Endodermal cell (in vitro differentiated cells): ENCODE data around the gene ICAM4. TPM values are rescaled to one million over a fixed set of nuclear protein-coding genes. Genes with fewer than 3 reads are reported as not detected.

Experiments used
- DNase-seq: peaks from one replicate; pipeline ENCODE4 v3.0.0-alpha.2; 2017
- H3K27ac ChIP-seq: 2 replicates; pipeline ENCODE4 v1.5.1; 2013; ENCODE audit warnings: mild to moderate bottlenecking, low read depth, low read length, moderate library complexity
- H3K27me3 ChIP-seq: 2 replicates; pipeline ENCODE4 v1.6.1; 2013; ENCODE audit warnings: mild to moderate bottlenecking, low read length, moderate library complexity; ENCODE audit not compliant: insufficient read depth, control insufficient read depth, poor library complexity, severe bottlenecking
- H3K36me3 ChIP-seq: 2 replicates; pipeline ENCODE4 v1.7.0; 2013; ENCODE audit warnings: mild to moderate bottlenecking, low read length, moderate library complexity; ENCODE audit not compliant: control insufficient read depth, insufficient read depth
- H3K4me1 ChIP-seq: one replicate; pipeline ENCODE4 v1.7.0; 2013; ENCODE audit warnings: low read length; ENCODE audit not compliant: control insufficient read depth, insufficient read depth
- H3K4me3 ChIP-seq: 2 replicates; pipeline ENCODE4 v1.5.1; 2013; ENCODE audit warnings: mild to moderate bottlenecking, low read length, moderate library complexity
- H3K9ac ChIP-seq: 2 replicates; pipeline ENCODE4 v1.6.1; 2013; ENCODE audit warnings: mild to moderate bottlenecking, low read length, moderate library complexity; ENCODE audit not compliant: poor library complexity, severe bottlenecking; ENCODE audit errors: extremely low read depth
- H3K9me3 ChIP-seq: 2 replicates; pipeline ENCODE4 v1.6.1; 2013; ENCODE audit warnings: mild to moderate bottlenecking, low read length, moderate library complexity; ENCODE audit not compliant: control insufficient read depth
- H3K27ac Mint-ChIP-seq: 2 replicates; pipeline ENCODE4 v1.8.0; 2020; ENCODE audit warnings: mixed read lengths
- H3K27me3 Mint-ChIP-seq: 2 replicates; pipeline ENCODE4 v1.8.0; 2021; ENCODE audit warnings: mild to moderate bottlenecking, mixed read lengths; ENCODE audit not compliant: insufficient read depth
- H3K36me3 Mint-ChIP-seq: 2 replicates; pipeline ENCODE4 v1.8.0; 2020; ENCODE audit warnings: low read depth, mixed read lengths
- H3K4me1 Mint-ChIP-seq: 2 replicates; pipeline ENCODE4 v1.8.0; 2020; ENCODE audit warnings: mixed read lengths
- H3K4me3 Mint-ChIP-seq: 2 replicates; pipeline ENCODE4 v1.8.0; 2020; ENCODE audit warnings: mild to moderate bottlenecking, moderate library complexity, mixed read lengths
- H3K9me3 Mint-ChIP-seq: 2 replicates; pipeline ENCODE4 v1.8.0; 2020; ENCODE audit warnings: mild to moderate bottlenecking, mixed read lengths
- CTCF ChIP-seq: fragments of 200-600 bp; sonication (generic); conservative IDR thresholded peaks from 2 replicates; pipeline ENCODE4 v1.5.0; 2021; ENCODE audit warnings: antibody characterized with exemption, mild to moderate bottlenecking
- WGBS, 2 experiments: methylation state at CpG; one replicate each; pipeline versions ENCODE4 v1.1.5 to v1.1.7; 2013; ENCODE audit warnings: missing lambda C conversion rate in 2 of 2, mixed read lengths in 1 of 2; ENCODE audit not compliant: insufficient coverage in 1 of 2, insufficient read length in 1 of 2; 5-methylcytosine and 5-hydroxymethylcytosine counted together
- total RNA-seq, 2 donors: library from RNA; stranded (reverse); fragmentation: NEBNext Ultra II Directional in 1 of 2; extraction: Animal tissue kit (Norgen Biotek cat#: 25700) in 1 of 2; gene quantifications; 2 replicates in 1 of 2; 3 replicates in 1 of 2; pipeline ENCODE4 v1.2.1, GENCODE V29; 2021

ICAM4 gene
- total RNA-seq, 2 donors from 2014 or later = 0.44 TPM; not detected in 1

GRCh38 chr19:10328558-10329429, 42.0 kb downstream of the ICAM4 start:
- Histone ChIP-seq H3K27me3 (no peaks in the 10 kb centered on the region), H3K9ac (no peak overlapping the region), H3K36me3 (peaks cover 38% of the 10 kb centered on the region), H3K27ac (no peak overlapping the region), H3K9me3 (no peaks in the 10 kb centered on the region), H3K4me1 (peaks cover 3% of the 10 kb centered on the region), H3K4me3 (no peak overlapping the region)
- TF ChIP-seq CTCF = no peak
- Mint-ChIP-seq H3K27me3 (no peaks in the 10 kb centered on the region), H3K36me3 (peaks cover 43% of the 10 kb centered on the region), H3K4me1 (peaks cover 7% of the 10 kb centered on the region), H3K9me3 (no peaks in the 10 kb centered on the region), H3K27ac (no peak overlapping the region), H3K4me3 (no peak overlapping the region)
- DNase-seq = no peak
- WGBS, 2 experiments = 94 to 96% methylated on average over 25 to 41 of the region's 41 CpGs

DNA sequence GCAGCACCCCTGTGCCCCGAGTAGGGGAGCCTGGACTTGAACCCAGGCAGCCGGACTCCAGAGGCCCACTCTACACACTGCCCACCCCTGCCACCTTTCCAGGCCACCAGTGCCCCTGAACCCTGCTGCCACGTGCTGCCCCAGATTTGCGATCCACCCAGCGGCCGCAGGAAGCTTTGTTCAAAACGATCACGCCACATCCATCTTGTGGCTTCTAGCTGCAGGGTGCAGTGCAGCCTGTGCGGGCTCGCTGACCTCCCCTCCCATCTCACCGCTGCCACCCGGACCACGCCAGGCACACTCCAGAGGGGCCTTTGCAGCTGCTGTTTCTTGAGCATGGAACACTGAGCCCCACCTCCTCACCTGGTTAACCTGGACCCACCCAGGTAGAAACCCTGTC, 42.8 kb downstream of the ICAM4 start:
- Mint-ChIP-seq H3K27me3 (no peaks in the 10 kb centered on the region), H3K4me3 (no peak overlapping the region), H3K27ac (no peak overlapping the region), H3K36me3 (peaks cover 37% of the 10 kb centered on the region), H3K9me3 (no peaks in the 10 kb centered on the region), H3K4me1 (peaks cover 7% of the 10 kb centered on the region)
- Histone ChIP-seq H3K9ac (no peak overlapping the region), H3K27me3 (no peaks in the 10 kb centered on the region), H3K4me1 (peaks cover 3% of the 10 kb centered on the region), H3K27ac (no peak overlapping the region), H3K4me3 (no peak overlapping the region), H3K9me3 (no peaks in the 10 kb centered on the region), H3K36me3 (peaks cover 38% of the 10 kb centered on the region)
- 89 to 93% methylated on average over 9 to 13 of the region's 13 CpGs for WGBS, 2 experiments
- TF ChIP-seq CTCF = no peak
- no peak for DNase-seq

DNA sequence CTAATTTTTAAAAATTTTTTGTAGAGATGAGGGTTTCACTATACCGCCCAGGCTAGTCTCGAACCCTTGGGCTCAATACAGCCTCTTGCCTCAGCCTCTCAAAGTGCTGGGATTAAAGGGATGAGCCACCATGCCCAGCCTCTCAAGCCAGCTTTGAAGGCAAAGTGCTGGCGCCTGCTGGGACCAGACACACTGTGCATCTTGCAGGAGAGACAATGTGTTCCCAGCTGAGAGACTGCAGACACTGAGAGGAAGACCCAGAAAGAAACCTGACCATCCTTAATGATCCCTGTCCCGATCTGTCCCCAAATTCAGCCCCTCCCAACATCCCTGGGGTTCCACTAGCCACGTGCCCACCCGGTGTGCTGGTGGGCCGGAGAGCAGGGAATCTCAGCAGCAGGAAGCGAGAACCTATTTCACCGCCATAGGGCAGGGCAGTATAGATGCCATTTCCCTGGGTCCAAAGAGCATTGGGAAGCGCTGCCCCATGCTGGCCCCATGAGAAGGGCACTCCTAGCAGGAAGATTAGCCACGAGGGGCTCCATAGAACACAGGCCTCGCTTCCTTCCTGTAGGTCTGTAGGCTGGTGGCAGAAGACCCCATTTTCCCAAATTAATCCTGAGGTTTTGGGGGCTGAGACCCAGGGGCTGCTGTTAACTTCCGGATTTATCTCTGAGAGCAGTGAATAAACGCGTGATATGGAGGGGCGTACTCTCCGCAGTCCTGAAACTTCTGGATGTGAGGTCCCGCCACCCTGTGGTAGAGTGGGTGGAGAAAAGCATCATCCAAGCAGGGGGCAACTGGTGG, 45.6 kb downstream of the ICAM4 start:
- Mint-ChIP-seq H3K36me3 (peaks cover 26% of the 10 kb centered on the region), H3K27ac (peak overlapping the region; percentile 96), H3K9me3 (no peaks in the 10 kb centered on the region), H3K4me1 (peaks cover 12% of the 10 kb centered on the region), H3K27me3 (no peaks in the 10 kb centered on the region), H3K4me3 (peak overlapping the region; percentile 94)
- DNase-seq = peak; percentile 60
- Histone ChIP-seq H3K27ac (peak overlapping the region; percentile 98), H3K9ac (peak overlapping the region; percentile 80), H3K4me3 (peak overlapping the region; percentile 95), H3K4me1 (peaks cover 3% of the 10 kb centered on the region), H3K36me3 (peaks cover 29% of the 10 kb centered on the region), H3K9me3 (no peaks in the 10 kb centered on the region), H3K27me3 (no peaks in the 10 kb centered on the region)
- WGBS, 2 experiments = 45 to 62% methylated on average over 4 to 18 of the region's 18 CpGs
- peak; percentile 29 for TF ChIP-seq CTCF
